ENCODE results near the gene RUBCN. TPM values are rescaled to one million over a fixed set of nuclear protein-coding genes. Genes with fewer than 3 reads are reported as not detected.

The RUBCN gene
- total and polyA plus RNA-seq, 2 experiments from 2014 or later, result 10.5 to 18.4 TPM

- no peaks in the 10 kb centered on the region for H3K27me3 ChIP-seq (replicated peaks; ENCODE audit: insufficient read depth)
- H3F3A ChIP-seq (ENCODE audit: insufficient read depth), result no peaks in the 10 kb centered on the region
- no peak overlapping the region for H3K27ac ChIP-seq
- no peak overlapping the region for H3K9ac ChIP-seq
- TF ChIP-seq EZH2phosphoT487 (IDR thresholded peaks at IDR 0.05; ENCODE audit: insufficient read depth, low read depth), result no peak
- TF ChIP-seq EZH2 (IDR thresholded peaks at IDR 0.05; ENCODE audit: insufficient read depth, poor library complexity, severe bottlenecking), result no peak
- H3K4me3 ChIP-seq, result no peak overlapping the region
- H3K4me1 ChIP-seq (ENCODE audit: insufficient read depth), result no peaks in the 10 kb centered on the region
- H2AFZ ChIP-seq, result no peak overlapping the region
- no peaks in the 10 kb centered on the region for H4K20me1 ChIP-seq (ENCODE audit: insufficient read depth)
- 98 to 99% methylated on average over 4 of the region's 4 CpGs for WGBS, 2 experiments (ENCODE audit: low coverage in 1 of 2, low lambda C conversion rate in 2 of 2, missing lambda C conversion rate in 2 of 2)
- in situ Hi-C loops (cut with MboI), result no loop called here
- peaks cover 18% of the 10 kb centered on the region; the same call in 1 of the 2 replicates for H3K36me3 ChIP-seq (ENCODE audit: low read depth)
- no peaks in the 10 kb centered on the region for H3K9me3 ChIP-seq (ENCODE audit: low read depth)
- H3K4me2 ChIP-seq (ENCODE audit: unreplicated experiment), result no peak overlapping the region
- H3K9me2 ChIP-seq (ENCODE audit: insufficient read depth), result no peaks in the 10 kb centered on the region
- DNase-seq, result no peak
- H3K79me2 ChIP-seq (ENCODE audit: insufficient read depth), result peaks cover 5% of the 10 kb centered on the region
Measured at GRCh38 chr3:197701841-197702240, 34.9 kb downstream of the RUBCN start.

GRCh38 chr3:197700095-197700494, 36.6 kb downstream of the RUBCN start:
- Histone ChIP-seq H3K4me2 (ENCODE audit: unreplicated experiment) (no peak overlapping the region), H3F3A (ENCODE audit: insufficient read depth) (no peaks in the 10 kb centered on the region), H3K36me3 (ENCODE audit: low read depth) (peaks cover 18% of the 10 kb centered on the region; the same call in 1 of the 2 replicates), H3K4me3 (no peak overlapping the region), H3K9me2 (ENCODE audit: insufficient read depth) (no peaks in the 10 kb centered on the region), H3K79me2 (ENCODE audit: insufficient read depth) (no peaks in the 10 kb centered on the region), H3K27ac (no peak overlapping the region), H3K9ac (no peak overlapping the region), H3K9me3 (ENCODE audit: low read depth) (no peaks in the 10 kb centered on the region), H3K27me3 (replicated peaks; ENCODE audit: insufficient read depth) (no peaks in the 10 kb centered on the region), H2AFZ (no peak overlapping the region), H4K20me1 (ENCODE audit: insufficient read depth) (no peaks in the 10 kb centered on the region), H3K4me1 (ENCODE audit: insufficient read depth) (no peaks in the 10 kb centered on the region)
- WGBS, 2 experiments (ENCODE audit: low coverage in 1 of 2, low lambda C conversion rate in 2 of 2, missing lambda C conversion rate in 2 of 2), result 82 to 85% methylated on average over 9 of the region's 9 CpGs
- no peak for TF ChIP-seq EZH2phosphoT487 (IDR thresholded peaks at IDR 0.05; ENCODE audit: insufficient read depth, low read depth)
- TF ChIP-seq EZH2 (IDR thresholded peaks at IDR 0.05; ENCODE audit: insufficient read depth, poor library complexity, severe bottlenecking), result no peak
- in situ Hi-C loops (cut with MboI), result no loop called here
- peak; percentile 6 for DNase-seq

GRCh38 chr3:197697355-197697754, 39.3 kb downstream of the RUBCN start:
- Histone ChIP-seq H3F3A (ENCODE audit: insufficient read depth) (no peaks in the 10 kb centered on the region), H3K79me2 (ENCODE audit: insufficient read depth) (no peaks in the 10 kb centered on the region), H3K4me3 (no peak overlapping the region), H3K27ac (no peak overlapping the region), H3K36me3 (ENCODE audit: low read depth) (peaks cover 22% of the 10 kb centered on the region; the same call in 1 of the 2 replicates), H3K4me1 (ENCODE audit: insufficient read depth) (no peaks in the 10 kb centered on the region), H3K4me2 (ENCODE audit: unreplicated experiment) (no peak overlapping the region), H4K20me1 (ENCODE audit: insufficient read depth) (no peaks in the 10 kb centered on the region), H3K9me2 (ENCODE audit: insufficient read depth) (no peaks in the 10 kb centered on the region), H3K27me3 (replicated peaks; ENCODE audit: insufficient read depth) (no peaks in the 10 kb centered on the region), H2AFZ (no peak overlapping the region), H3K9ac (no peak overlapping the region), H3K9me3 (ENCODE audit: low read depth) (no peaks in the 10 kb centered on the region)
- WGBS, 2 experiments (ENCODE audit: low coverage in 1 of 2, low lambda C conversion rate in 2 of 2, missing lambda C conversion rate in 2 of 2), result 92 to 100% methylated on average over 6 of the region's 6 CpGs
- in situ Hi-C loops (cut with MboI), result no loop called here
- no peak for TF ChIP-seq EZH2phosphoT487 (IDR thresholded peaks at IDR 0.05; ENCODE audit: insufficient read depth, low read depth)
- no peak for TF ChIP-seq EZH2 (IDR thresholded peaks at IDR 0.05; ENCODE audit: insufficient read depth, poor library complexity, severe bottlenecking)
- DNase-seq, result no peak

GRCh38 chr3:197694251-197694650, 42.5 kb downstream of the RUBCN start:
- H3K9me2 ChIP-seq (ENCODE audit: insufficient read depth), result no peaks in the 10 kb centered on the region
- DNase-seq, result no peak
- no peaks in the 10 kb centered on the region for H3K4me1 ChIP-seq (ENCODE audit: insufficient read depth)
- H3K4me2 ChIP-seq (ENCODE audit: unreplicated experiment), result no peak overlapping the region
- no peaks in the 10 kb centered on the region for H3F3A ChIP-seq (ENCODE audit: insufficient read depth)
- H3K9ac ChIP-seq, result no peak overlapping the region
- H3K79me2 ChIP-seq (ENCODE audit: insufficient read depth), result no peaks in the 10 kb centered on the region
- 94 to 99% methylated on average over 7 of the region's 7 CpGs for WGBS, 2 experiments (ENCODE audit: low coverage in 1 of 2, low lambda C conversion rate in 2 of 2, missing lambda C conversion rate in 2 of 2)
- TF ChIP-seq EZH2phosphoT487 (IDR thresholded peaks at IDR 0.05; ENCODE audit: insufficient read depth, low read depth) (no peak), EZH2 (IDR thresholded peaks at IDR 0.05; ENCODE audit: insufficient read depth, poor library complexity, severe bottlenecking) (no peak)
- peaks cover 20% of the 10 kb centered on the region; the same call in 1 of the 2 replicates for H3K36me3 ChIP-seq (ENCODE audit: low read depth)
- H4K20me1 ChIP-seq (ENCODE audit: insufficient read depth), result no peaks in the 10 kb centered on the region
- H3K9me3 ChIP-seq (ENCODE audit: low read depth), result no peaks in the 10 kb centered on the region
- H3K4me3 ChIP-seq, result no peak overlapping the region
- H2AFZ ChIP-seq, result no peak overlapping the region
- no peaks in the 10 kb centered on the region for H3K27me3 ChIP-seq (replicated peaks; ENCODE audit: insufficient read depth)
- no peak overlapping the region for H3K27ac ChIP-seq
- in situ Hi-C loops (cut with MboI), result no loop called here

- H3K79me2 ChIP-seq (ENCODE audit: insufficient read depth), result no peaks in the 10 kb centered on the region
- no peak for DNase-seq
- H4K20me1 ChIP-seq (ENCODE audit: insufficient read depth), result no peaks in the 10 kb centered on the region
- H3K9me2 ChIP-seq (ENCODE audit: insufficient read depth), result no peaks in the 10 kb centered on the region
- H2AFZ ChIP-seq, result no peak overlapping the region
- peaks cover 19% of the 10 kb centered on the region; the same call in 1 of the 2 replicates for H3K36me3 ChIP-seq (ENCODE audit: low read depth)
- H3K27ac ChIP-seq, result no peak overlapping the region
- no peaks in the 10 kb centered on the region for H3F3A ChIP-seq (ENCODE audit: insufficient read depth)
- in situ Hi-C loops (cut with MboI), result no loop called here
- TF ChIP-seq EZH2phosphoT487 (IDR thresholded peaks at IDR 0.05; ENCODE audit: insufficient read depth, low read depth) (no peak), EZH2 (IDR thresholded peaks at IDR 0.05; ENCODE audit: insufficient read depth, poor library complexity, severe bottlenecking) (no peak)
- no peaks in the 10 kb centered on the region for H3K9me3 ChIP-seq (ENCODE audit: low read depth)
- no peaks in the 10 kb centered on the region for H3K4me1 ChIP-seq (ENCODE audit: insufficient read depth)
- H3K9ac ChIP-seq, result no peak overlapping the region
- H3K27me3 ChIP-seq (replicated peaks; ENCODE audit: insufficient read depth), result no peaks in the 10 kb centered on the region
- H3K4me3 ChIP-seq, result no peak overlapping the region
- no peak overlapping the region for H3K4me2 ChIP-seq (ENCODE audit: unreplicated experiment)
- 66 to 72% methylated on average over 4 of the region's 4 CpGs for WGBS, 2 experiments (ENCODE audit: low coverage in 1 of 2, low lambda C conversion rate in 2 of 2, missing lambda C conversion rate in 2 of 2)
Measured at GRCh38 chr3:197692641-197693040, 44.1 kb downstream of the RUBCN start.
